ENCODE results near the gene VWA1. TPM values are rescaled to one million over a fixed set of nuclear protein-coding genes. Genes with fewer than 3 reads are reported as not detected.

The VWA1 gene
- total RNA-seq, result 10 to 100 TPM; 29.4 to 82.0 (median 51.6) TPM

- no peaks in the 10 kb centered on the region for H3K36me3 ChIP-seq
- peak; percentile 58 to 65 (median 63) for TF ChIP-seq POLR2AphosphoS5 (IDR thresholded peaks at IDR 0.05)
- TF ChIP-seq POLR2A (IDR thresholded peaks at IDR 0.05), result no peak
- no peak for TF ChIP-seq EP300 (IDR thresholded peaks at IDR 0.05; ENCODE audit: low read depth)
- no peak for TF ChIP-seq CTCF (IDR thresholded peaks at IDR 0.05)
- H3K27ac ChIP-seq, result peak within 1 kb of the TSS; percentile 88 to 96 (median 94)
- no peaks in the 10 kb centered on the region for H3K27me3 ChIP-seq
- intact Hi-C loops (cut with DNase I; ENCODE audit: low total_unique reads) (loop anchor here (5.0 kb wide), 1 partner anchor 33 kb away; no protein-coding TSS in a partner anchor), in situ Hi-C loops (cut with MboI; ENCODE audit: low pct_ligation_motif_present in 1 of 4, low pct_unique_long_range_greater_than_20kb in 1 of 4, low sequenced_read_pairs in 3 of 4) (no loop called here)
- H3K4me1 ChIP-seq, result peaks cover 62 to 81% (median 80%) of the 10 kb centered on the region in 4 donors
- peak; percentile 84 for DNase-seq
- 56 to 92% methylated on average over 3 to 7 of the region's 89 CpGs for WGBS, 2 donors (ENCODE audit: low coverage in 1 of 2)
- peak within 1 kb of the TSS; percentile 25 to 56 (median 51) for H3K4me3 ChIP-seq
- no peaks in the 10 kb centered on the region for H3K9me3 ChIP-seq
Observed at GRCh38 chr1:1435106-1435903, at the start of gene VWA1. VWA1 (plus strand) TSS chr1:1435690; CDS start chr1:1435749, 59 bp downstream.

GRCh38 chr1:1385931-1386330, 49.6 kb upstream of the VWA1 start:
- intact Hi-C loops (cut with DNase I; ENCODE audit: low total_unique reads) (no loop called here), in situ Hi-C loops (cut with MboI; ENCODE audit: low pct_ligation_motif_present in 1 of 4, low pct_unique_long_range_greater_than_20kb in 1 of 4, low sequenced_read_pairs in 3 of 4) (no loop called here)
- no peak overlapping the region for H3K4me3 ChIP-seq
- no peak for DNase-seq
- no peaks in the 10 kb centered on the region for H3K27me3 ChIP-seq
- TF ChIP-seq POLR2AphosphoS5 (IDR thresholded peaks at IDR 0.05), result no peak
- no peak for TF ChIP-seq EP300 (IDR thresholded peaks at IDR 0.05; ENCODE audit: low read depth)
- no peak for TF ChIP-seq POLR2A (IDR thresholded peaks at IDR 0.05)
- no peak for TF ChIP-seq CTCF (IDR thresholded peaks at IDR 0.05)
- 80 to 88% methylated on average over 1 to 8 of the region's 8 CpGs for WGBS, 2 donors (ENCODE audit: low coverage in 1 of 2)
- no peaks in the 10 kb centered on the region for H3K9me3 ChIP-seq
- H3K27ac ChIP-seq, result no peak overlapping the region
- no peaks in the 10 kb centered on the region for H3K4me1 ChIP-seq
- H3K36me3 ChIP-seq, result peaks cover 0 to 53% (median 28%) of the 10 kb centered on the region in 4 donors

GRCh38 chr1:1387098-1388077, 48.1 kb upstream of the VWA1 start:
- in situ Hi-C loops (cut with MboI; ENCODE audit: low pct_ligation_motif_present in 1 of 4, low pct_unique_long_range_greater_than_20kb in 1 of 4, low sequenced_read_pairs in 3 of 4), result no loop called here
- H3K36me3 ChIP-seq, result peaks cover 0 to 67% (median 35%) of the 10 kb centered on the region in 4 donors
- H3K27me3 ChIP-seq, result no peaks in the 10 kb centered on the region
- DNase-seq, result no peak
- 96% methylated on average over 49 of the region's 50 CpGs; no CpG with 5 or more reads in 1 of the 2 donors for WGBS, 2 donors (ENCODE audit: low coverage in 1 of 2)
- H3K4me3 ChIP-seq, result no peak overlapping the region
- no peak for TF ChIP-seq EP300 (IDR thresholded peaks at IDR 0.05; ENCODE audit: low read depth)
- TF ChIP-seq CTCF (IDR thresholded peaks at IDR 0.05), result no peak
- no peak for TF ChIP-seq POLR2A (IDR thresholded peaks at IDR 0.05)
- no peak for TF ChIP-seq POLR2AphosphoS5 (IDR thresholded peaks at IDR 0.05)
- H3K27ac ChIP-seq, result no peak overlapping the region
- H3K4me1 ChIP-seq, result no peaks in the 10 kb centered on the region
- intact Hi-C loops (cut with DNase I; ENCODE audit: low total_unique reads), result no loop called here
- H3K9me3 ChIP-seq, result no peaks in the 10 kb centered on the region

- Histone ChIP-seq H3K9me3 (no peaks in the 10 kb centered on the region), H3K36me3 (peaks cover 0 to 74% (median 39%) of the 10 kb centered on the region in 4 donors), H3K4me3 (no peak overlapping the region), H3K4me1 (no peaks in the 10 kb centered on the region), H3K27me3 (no peaks in the 10 kb centered on the region), H3K27ac (no peak overlapping the region)
- no peak for DNase-seq
- intact Hi-C loops (cut with DNase I; ENCODE audit: low total_unique reads), result no loop called here
- in situ Hi-C loops (cut with MboI; ENCODE audit: low pct_ligation_motif_present in 1 of 4, low pct_unique_long_range_greater_than_20kb in 1 of 4, low sequenced_read_pairs in 3 of 4), result no loop called here
- 96 to 100% methylated on average over 5 to 16 of the region's 16 CpGs for WGBS, 2 donors (ENCODE audit: low coverage in 1 of 2)
- no peak for TF ChIP-seq POLR2AphosphoS5 (IDR thresholded peaks at IDR 0.05)
Observed at GRCh38 chr1:1388078-1388472, 47.4 kb upstream of the VWA1 start.
